ENCODE results near the gene POGLUT2.

Gene POGLUT2

GRCh38 chr13:102814793-102815192, 16.0 kb upstream of the POGLUT2 start:
- no peak overlapping the region for H3K27ac ChIP-seq
- ChIA-PET CTCF (interaction anchor here (0.8 kb wide), 1 partner anchor 11 kb away, joined by 5 read pairs; no protein-coding TSS in a partner anchor), POLR2A (ENCODE audit: low non-redundant PET) (no interaction called here)
- no peak for TF ChIP-seq CTCF (conservative IDR thresholded peaks at IDR 0.05; ENCODE audit: low read depth)
- no peak for DNase-seq (ENCODE audit: low spot score)

GRCh38 chr13:102814025-102814607, 15.3 kb upstream of the POGLUT2 start:
- no peak for TF ChIP-seq CTCF (conservative IDR thresholded peaks at IDR 0.05; ENCODE audit: low read depth)
- H3K27ac ChIP-seq, result no peak overlapping the region
- CTCF ChIA-PET, result interaction anchor here (0.8 kb wide), 1 partner anchor 12 kb away, joined by 5 read pairs; no protein-coding TSS in a partner anchor
- no peak for DNase-seq (ENCODE audit: low spot score)
- POLR2A ChIA-PET (ENCODE audit: low non-redundant PET), result no interaction called here

GRCh38 chr13:102812611-102813287, 14.0 kb upstream of the POGLUT2 start:
- ChIA-PET CTCF (interaction anchor here (0.7 to 1.1 kb wide), 2 partner anchors 13 to 35 kb away, joined by 3 read pairs; no protein-coding TSS in a partner anchor), POLR2A (ENCODE audit: low non-redundant PET) (no interaction called here)
- no peak for DNase-seq (ENCODE audit: low spot score)
- no peak for TF ChIP-seq CTCF (conservative IDR thresholded peaks at IDR 0.05; ENCODE audit: low read depth)
- no peak overlapping the region for H3K27ac ChIP-seq

- TF ChIP-seq CTCF (conservative IDR thresholded peaks at IDR 0.05; ENCODE audit: low read depth), result no peak
- DNase-seq (ENCODE audit: low spot score), result no peak
- ChIA-PET POLR2A (ENCODE audit: low non-redundant PET) (no interaction called here), CTCF (interaction anchor here (1.1 kb wide), 1 partner anchor 18 kb away, joined by 4 read pairs; no protein-coding TSS in a partner anchor)
- no peak overlapping the region for H3K27ac ChIP-seq
Observed at GRCh38 chr13:102807699-102808098, 8.9 kb upstream of the POGLUT2 start.

GRCh38 chr13:102805680-102806079, 6.9 kb upstream of the POGLUT2 start:
- no peak for TF ChIP-seq CTCF (conservative IDR thresholded peaks at IDR 0.05; ENCODE audit: low read depth)
- ChIA-PET POLR2A (ENCODE audit: low non-redundant PET) (no interaction called here), CTCF (no interaction called here)
- no peak for DNase-seq (ENCODE audit: low spot score)
- no peak overlapping the region for H3K27ac ChIP-seq

- peak overlapping the region; percentile 81 for H3K27ac ChIP-seq
- DNase-seq (ENCODE audit: low spot score), result peak; percentile 79
- CTCF ChIA-PET, result interaction anchor here (0.6 to 2.0 kb wide), 8 partner anchors 8 to 219 kb away, joined by 3 to 9 read pairs (median 4); partner anchors contain the start of gene ERCC5
- TF ChIP-seq CTCF (conservative IDR thresholded peaks at IDR 0.05; ENCODE audit: low read depth), result peak; percentile 85
- POLR2A ChIA-PET (ENCODE audit: low non-redundant PET), result no interaction called here
Observed at GRCh38 chr13:102800145-102801041, 1.6 kb upstream of the POGLUT2 start.
